ENCODE measurements around the gene KRT15.

GRCh38 chr17:41475421-41475820 lies 43.3 kb downstream of the KRT15 start:
- TF ChIP-seq CTCF (conservative IDR thresholded peaks at IDR 0.05; ENCODE audit: low read length) (no peak), EZH2phosphoT487 (IDR thresholded peaks at IDR 0.05; ENCODE audit: borderline replicate concordance) (no peak)

Measured in Loucy (cell line).